Left renal cortex interstitium (tissue), 4 donors: ENCODE results near the gene TFAP2E. TPM values are rescaled to one million over a fixed set of nuclear protein-coding genes. Genes with fewer than 3 reads are reported as not detected.

ENCODE experiments used
- DNase-seq, 4 donors: peaks; one replicate each; pipeline ENCODE4 v3.0.0-alpha.2; 2013; ENCODE audit warnings: low read depth in 4 of 4, low spot score in 2 of 4, missing footprints in 1 of 4
- polyA plus RNA-seq, 4 donors: library from polyadenylated mRNA; unstranded; fragments of 120-200 nt; gene quantifications; one replicate each; pipeline ENCODE4 v1.2.1, GENCODE V29; 2013; ENCODE audit not compliant: insufficient read length in 4 of 4

Gene TFAP2E
- polyA plus RNA-seq, 4 donors: 0.83 to 1.8 (median 1.1) TPM

- no peak for DNase-seq
Observed at GRCh38 chr1:35592991-35593769, 20.1 kb downstream of the TFAP2E start.

DNA sequence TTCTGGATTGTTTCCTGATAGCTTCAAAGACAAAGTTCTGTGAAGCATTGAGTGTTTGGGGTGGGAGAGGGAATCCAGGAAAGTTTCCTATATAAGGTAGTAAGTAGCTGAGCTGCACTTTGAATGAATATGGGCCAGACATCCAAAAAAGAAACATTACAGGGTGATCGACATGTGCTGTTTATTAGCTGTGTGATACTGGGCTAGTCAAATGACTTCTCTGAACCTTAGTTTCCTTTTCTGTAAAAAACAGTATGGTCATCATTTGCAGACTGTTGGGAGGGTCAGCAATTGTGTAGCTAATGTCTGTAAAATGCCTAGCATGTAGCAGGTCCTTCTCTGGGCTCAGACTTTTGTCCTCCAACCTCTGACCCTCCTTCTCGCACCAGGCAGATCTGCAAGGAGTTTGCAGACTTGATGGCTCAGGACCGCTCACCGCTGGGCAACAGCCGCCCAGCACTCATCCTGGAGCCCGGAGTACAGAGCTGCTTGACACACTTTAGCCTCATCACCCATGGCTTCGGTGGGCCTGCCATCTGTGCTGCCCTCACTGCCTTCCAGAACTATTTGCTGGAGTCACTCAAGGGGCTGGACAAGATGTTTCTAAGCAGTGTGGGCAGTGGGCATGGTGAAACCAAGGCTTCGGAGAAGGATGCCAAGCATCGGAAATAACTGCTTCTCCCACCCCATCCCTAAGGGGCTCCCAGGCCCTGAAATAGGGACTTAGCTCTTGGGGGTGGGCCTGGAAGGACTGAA is 21.1 kb downstream of the TFAP2E start:
- DNase-seq: no peak

GRCh38 chr1:35595684-35596083 is 22.6 kb downstream of the TFAP2E start:
- no peak for DNase-seq

DNA sequence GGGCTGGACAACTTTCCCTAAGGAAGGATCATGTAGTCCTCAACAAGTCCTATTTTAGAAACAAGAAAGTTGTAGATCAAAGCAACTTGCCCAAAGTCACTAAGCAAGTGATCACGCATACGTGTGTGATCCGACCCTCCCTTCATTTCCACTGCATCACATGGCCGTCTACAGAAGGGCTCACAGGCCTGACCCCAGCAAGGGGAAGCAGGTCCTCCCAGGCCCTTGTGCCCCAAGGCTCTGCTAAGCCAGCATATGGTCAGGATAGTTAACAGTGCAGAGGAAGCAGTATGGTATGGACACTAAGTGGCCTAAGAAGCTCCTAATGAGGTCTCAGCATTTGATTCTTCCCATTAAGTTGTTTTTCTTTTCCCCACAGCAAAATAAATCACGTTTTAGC is 24.8 kb downstream of the TFAP2E start:
- no peak for DNase-seq

DNA sequence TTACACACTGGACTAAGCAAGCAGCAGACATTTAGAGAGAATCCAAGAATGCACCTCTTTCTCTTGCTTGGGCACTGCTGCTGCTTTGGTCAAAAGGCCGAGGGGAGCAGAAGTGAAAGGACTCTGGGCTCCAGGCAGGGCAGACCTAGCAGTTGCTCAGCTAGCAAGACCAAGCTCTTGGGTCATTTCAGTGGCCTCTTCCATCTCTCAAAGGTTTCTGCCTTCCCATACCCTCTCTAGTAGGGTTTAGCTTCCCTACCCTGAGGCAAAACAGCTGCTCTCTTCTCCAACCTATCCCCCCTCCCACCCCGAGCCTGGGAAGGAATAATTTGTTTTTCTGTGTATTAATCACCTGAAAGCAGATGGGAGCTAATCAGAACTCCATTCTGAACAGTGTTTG is 25.8 kb downstream of the TFAP2E start:
- no peak for DNase-seq

- DNase-seq: no peak
Observed at GRCh38 chr1:35599411-35599810, 26.3 kb downstream of the TFAP2E start.

DNA sequence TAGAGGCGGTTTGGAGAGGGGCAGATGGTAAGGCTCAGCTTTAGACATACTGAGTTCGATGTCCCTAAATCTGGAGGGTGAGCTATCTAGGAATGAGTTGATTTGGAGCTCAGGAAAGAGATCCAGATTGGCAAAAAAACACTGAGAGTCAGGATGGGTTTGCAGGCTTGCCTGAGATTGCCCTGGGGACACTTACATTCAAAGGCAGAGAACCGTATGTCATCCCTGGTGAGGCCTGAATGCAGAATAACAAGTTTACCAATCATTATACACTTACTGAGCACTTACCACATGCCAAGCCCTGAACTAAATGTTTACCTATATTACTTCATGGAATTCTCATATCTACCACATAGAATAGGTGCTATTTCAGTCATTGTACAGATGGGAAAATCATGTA is 27.5 kb downstream of the TFAP2E start:
- no peak for DNase-seq

GRCh38 chr1:35603468-35603867 is 30.4 kb downstream of the TFAP2E start:
- no peak for DNase-seq

DNA sequence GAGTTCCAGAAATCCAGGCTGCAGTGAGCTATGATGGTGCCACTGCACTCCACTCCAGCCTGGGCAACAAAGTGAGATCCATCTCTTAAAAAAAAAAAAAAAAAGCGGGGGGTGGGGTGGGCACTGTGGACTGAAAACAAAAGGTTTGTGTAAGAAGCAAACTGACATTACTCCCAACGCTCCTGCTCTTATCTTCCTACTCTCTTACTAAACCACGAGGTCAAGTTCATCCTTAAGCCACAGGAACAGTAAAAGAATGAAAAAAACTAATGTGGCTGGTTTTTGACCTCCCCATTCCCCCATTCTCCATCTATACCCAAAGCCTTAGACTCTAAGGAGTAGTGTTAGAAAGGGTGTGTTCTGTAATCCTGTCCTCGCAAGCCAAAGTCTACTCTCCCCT is 30.8 kb downstream of the TFAP2E start:
- no peak for DNase-seq

GRCh38 chr1:35605071-35605866 is 32.2 kb downstream of the TFAP2E start:
- no peak for DNase-seq

GRCh38 chr1:35605867-35606182 is 32.7 kb downstream of the TFAP2E start:
- DNase-seq: no peak

- DNase-seq: no peak
Observed at GRCh38 chr1:35611655-35612054, 38.5 kb downstream of the TFAP2E start.

- no peak for DNase-seq
Observed at GRCh38 chr1:35615440-35615839, 42.3 kb downstream of the TFAP2E start.

DNA sequence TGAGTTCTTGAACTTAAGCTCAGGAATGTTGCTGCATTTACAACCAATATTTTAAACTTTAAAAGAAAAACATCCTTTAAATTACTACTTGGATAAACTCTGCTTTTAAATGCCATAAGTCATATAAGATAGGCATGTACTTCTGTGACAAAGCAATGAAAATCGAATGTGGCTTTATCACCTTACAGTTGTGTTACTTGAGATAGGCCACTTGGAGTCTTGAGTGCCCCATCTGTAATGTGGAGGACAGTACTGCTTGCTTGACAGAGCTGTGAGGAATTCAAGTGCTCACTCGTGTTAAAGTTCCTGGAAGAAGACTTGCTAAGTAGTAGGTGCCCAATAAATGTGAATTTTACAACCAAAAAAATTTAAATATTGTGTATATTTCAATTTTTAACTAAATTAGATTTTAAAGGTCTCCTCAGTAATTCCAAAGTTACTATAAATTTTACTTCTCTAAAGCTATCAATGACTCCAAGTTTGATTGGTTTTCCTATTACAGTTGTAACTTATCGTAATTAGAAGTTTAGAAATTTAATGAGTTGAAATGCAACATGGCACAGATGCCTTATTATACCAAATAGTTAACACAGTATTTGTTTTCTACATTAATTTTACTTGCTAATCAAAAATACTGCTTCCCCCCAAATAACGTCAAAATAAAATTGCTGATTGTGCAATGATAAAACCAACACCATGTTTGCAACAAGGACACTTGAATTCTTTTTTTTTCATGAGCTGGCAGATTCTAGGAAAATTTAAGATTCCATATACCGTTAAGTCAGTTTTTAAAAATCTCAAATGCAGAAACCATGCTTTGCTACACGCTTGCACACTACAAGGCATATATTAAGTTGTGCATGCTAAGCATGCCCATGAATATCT is 46.4 kb downstream of the TFAP2E start:
- no peak for DNase-seq

DNA sequence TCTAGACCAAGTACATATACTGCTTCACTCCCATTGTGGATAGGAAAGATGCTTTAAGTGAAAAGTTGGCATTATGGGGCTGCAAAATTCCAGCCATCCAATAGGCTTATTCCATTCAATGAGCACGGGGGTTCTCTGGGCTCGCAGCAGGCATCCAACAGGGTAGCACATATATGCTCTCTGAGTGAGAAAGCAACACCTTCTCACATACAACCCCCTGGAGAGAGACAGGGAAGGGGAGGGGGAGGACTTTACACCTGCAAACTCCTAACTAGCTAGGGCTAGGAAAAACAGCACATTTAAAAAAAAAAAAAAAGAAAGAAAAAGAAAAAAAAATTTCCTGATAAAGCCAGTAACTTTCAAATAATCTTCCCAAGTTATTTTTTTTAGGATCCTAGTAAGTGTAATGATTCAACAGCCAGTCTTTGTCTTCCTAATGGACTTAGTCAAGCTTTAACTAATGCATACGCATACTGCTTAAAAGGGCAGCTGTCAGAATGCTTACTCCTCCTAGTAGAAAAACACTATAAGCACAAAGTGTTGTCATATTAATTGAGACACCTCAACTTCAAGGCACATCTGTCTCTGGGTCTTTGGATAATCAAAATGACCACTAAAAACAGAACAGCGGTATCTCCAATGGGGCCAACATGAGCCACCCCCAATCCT is 49.5 kb downstream of the TFAP2E start:
- DNase-seq: no peak

DNA sequence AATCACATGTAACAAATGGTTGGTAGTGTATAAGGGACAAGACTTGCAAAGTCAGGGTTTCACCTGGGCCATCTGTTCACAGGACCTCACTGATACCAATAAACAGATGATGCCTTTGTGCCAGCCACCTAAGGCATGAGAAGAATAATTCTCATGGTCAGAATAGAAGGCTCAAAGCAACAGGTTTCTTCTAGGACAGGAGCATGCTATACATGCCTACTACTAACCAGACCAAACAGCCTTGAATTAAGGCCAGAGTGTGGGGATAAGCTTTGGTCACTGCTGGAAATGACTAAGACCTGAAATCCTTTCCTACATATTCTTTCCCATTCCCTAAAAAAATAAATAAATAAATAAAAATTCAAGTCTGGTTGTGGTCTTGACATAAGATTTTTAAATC is 50.7 kb downstream of the TFAP2E start:
- no peak for DNase-seq

- DNase-seq: no peak
Observed at GRCh38 chr1:35629051-35629450, 55.9 kb downstream of the TFAP2E start.

- DNase-seq: no peak
Observed at GRCh38 chr1:35631396-35631795, 58.3 kb downstream of the TFAP2E start.

- no peak for DNase-seq
Observed at GRCh38 chr1:35633547-35633946, 60.4 kb downstream of the TFAP2E start.

DNA sequence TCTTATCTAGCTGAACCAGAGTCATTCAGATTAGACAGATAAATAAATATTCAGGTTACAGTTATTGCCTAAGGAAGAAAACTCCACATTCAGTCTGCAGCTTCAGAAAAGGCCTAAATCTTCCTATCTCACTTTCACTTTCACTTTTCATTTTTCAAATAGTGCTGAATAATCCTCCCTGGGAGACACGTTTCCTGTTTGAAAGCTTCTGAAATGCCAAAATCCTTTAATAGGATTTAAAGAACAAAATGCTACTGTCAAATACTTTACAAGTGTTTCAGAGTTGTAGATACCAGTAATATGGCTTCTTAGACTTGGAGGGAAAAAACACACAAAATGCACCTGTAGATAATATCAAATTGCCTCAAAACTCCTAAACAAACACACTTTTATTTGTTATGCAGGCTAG is 64.3 kb downstream of the TFAP2E start:
- no peak for DNase-seq
